ENCODE results near the gene PHC2. TPM values are rescaled to one million over a fixed set of nuclear protein-coding genes. Genes with fewer than 3 reads are reported as not detected.

Gene PHC2
- total RNA-seq, 1 donor from 2014 or later, result 105 TPM

DNA sequence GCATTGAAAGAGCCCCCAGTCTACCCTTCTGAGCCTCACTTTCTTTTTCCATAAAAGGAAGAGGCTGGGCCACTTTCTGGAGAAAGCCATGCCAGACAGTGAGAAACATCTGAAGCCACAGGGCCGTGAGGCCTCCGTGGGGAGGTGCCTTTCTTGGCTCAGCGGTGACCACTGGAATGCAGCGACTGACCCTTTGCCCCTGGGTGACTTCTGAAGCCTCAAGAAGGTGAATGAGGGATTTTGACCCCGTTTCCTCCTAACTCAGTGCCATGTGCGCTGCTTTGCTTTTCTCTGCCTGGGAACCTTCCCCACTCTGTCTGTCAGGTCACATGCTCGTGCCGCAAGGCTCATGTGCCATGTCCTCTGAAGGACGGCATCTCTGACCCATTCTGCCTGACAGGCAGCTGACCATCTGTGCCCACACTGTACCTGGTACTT, 65.3 kb downstream of the PHC2 start:
- Histone ChIP-seq H3K4me1 (peaks cover 91% of the 10 kb centered on the region), H3K27ac (replicated peaks) (peak overlapping the region; percentile 91), H3K36me3 (peaks cover 10% of the 10 kb centered on the region), H3K9me3 (replicated peaks) (no peaks in the 10 kb centered on the region), H3K4me3 (no peak overlapping the region), H3K27me3 (ENCODE audit: low read depth) (no peaks in the 10 kb centered on the region)
- intact Hi-C loops (cut with micrococcal nuclease), result loop anchor here (5.0 kb wide), 1 partner anchor 68 kb away; no protein-coding TSS in a partner anchor
- peak; percentile 65 for DNase-seq
- TF ChIP-seq, protein P1, sequence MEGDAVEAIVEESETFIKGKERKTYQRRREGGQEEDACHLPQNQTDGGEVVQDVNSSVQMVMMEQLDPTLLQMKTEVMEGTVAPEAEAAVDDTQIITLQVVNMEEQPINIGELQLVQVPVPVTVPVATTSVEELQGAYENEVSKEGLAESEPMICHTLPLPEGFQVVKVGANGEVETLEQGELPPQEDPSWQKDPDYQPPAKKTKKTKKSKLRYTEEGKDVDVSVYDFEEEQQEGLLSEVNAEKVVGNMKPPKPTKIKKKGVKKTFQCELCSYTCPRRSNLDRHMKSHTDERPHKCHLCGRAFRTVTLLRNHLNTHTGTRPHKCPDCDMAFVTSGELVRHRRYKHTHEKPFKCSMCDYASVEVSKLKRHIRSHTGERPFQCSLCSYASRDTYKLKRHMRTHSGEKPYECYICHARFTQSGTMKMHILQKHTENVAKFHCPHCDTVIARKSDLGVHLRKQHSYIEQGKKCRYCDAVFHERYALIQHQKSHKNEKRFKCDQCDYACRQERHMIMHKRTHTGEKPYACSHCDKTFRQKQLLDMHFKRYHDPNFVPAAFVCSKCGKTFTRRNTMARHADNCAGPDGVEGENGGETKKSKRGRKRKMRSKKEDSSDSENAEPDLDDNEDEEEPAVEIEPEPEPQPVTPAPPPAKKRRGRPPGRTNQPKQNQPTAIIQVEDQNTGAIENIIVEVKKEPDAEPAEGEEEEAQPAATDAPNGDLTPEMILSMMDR (IDR thresholded peaks at IDR 0.05; ENCODE audit: borderline replicate concordance), result no peak

DNA sequence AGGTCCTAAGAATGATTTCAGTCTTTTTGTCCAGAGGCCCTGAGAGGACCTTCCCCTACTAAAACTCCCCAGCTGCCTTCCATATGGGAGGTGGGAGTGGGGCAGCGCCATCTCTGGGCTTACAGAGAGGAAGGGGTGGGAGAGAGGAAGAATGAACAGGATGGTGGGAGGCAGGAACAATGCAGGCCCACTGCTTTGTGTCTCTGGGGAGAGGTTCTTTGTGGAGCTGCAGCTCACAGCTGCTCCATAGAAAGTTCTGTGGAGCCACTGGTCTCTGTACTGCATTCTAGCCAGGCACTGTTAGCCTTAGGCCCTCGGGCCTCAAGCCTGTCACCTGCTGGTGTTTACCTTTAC, 66.4 kb downstream of the PHC2 start:
- peaks cover 89% of the 10 kb centered on the region for H3K4me1 ChIP-seq
- no peaks in the 10 kb centered on the region for H3K27me3 ChIP-seq (ENCODE audit: low read depth)
- H3K9me3 ChIP-seq (replicated peaks), result no peaks in the 10 kb centered on the region
- TF ChIP-seq, protein P1 (IDR thresholded peaks at IDR 0.05; ENCODE audit: borderline replicate concordance), result no peak
- intact Hi-C loops (cut with micrococcal nuclease), result no loop called here
- no peak overlapping the region for H3K4me3 ChIP-seq
- peaks cover 5% of the 10 kb centered on the region for H3K36me3 ChIP-seq
- no peak for DNase-seq
- peak overlapping the region; percentile 91 for H3K27ac ChIP-seq (replicated peaks)

DNA sequence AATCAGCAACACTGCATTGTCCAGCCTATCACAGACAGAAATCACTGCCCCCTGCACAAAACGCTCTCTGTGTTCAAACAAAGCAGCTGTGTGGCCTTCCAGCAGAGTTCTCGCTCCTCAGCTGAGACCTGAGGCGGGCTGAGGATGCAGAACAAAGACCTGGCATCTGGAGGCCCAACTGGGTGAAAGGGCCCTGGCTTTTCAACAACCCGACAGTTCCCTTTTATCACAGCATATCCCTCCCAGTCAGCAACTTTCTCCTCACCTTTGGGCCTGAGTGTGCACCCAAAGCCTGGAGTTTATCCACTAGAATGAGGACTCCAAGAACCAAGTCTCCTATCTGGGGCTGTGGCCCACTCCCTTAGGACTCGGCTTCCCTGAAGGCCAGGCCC, 67.4 kb downstream of the PHC2 start:
- no peaks in the 10 kb centered on the region for H3K36me3 ChIP-seq
- TF ChIP-seq, protein P1 (IDR thresholded peaks at IDR 0.05; ENCODE audit: borderline replicate concordance), result no peak
- no peaks in the 10 kb centered on the region for H3K27me3 ChIP-seq (ENCODE audit: low read depth)
- H3K4me3 ChIP-seq, result peak overlapping the region; percentile 5
- no peak for DNase-seq
- intact Hi-C loops (cut with micrococcal nuclease), result no loop called here
- H3K9me3 ChIP-seq (replicated peaks), result no peaks in the 10 kb centered on the region
- peaks cover 98% of the 10 kb centered on the region for H3K4me1 ChIP-seq
- H3K27ac ChIP-seq (replicated peaks), result peak overlapping the region; percentile 91

DNA sequence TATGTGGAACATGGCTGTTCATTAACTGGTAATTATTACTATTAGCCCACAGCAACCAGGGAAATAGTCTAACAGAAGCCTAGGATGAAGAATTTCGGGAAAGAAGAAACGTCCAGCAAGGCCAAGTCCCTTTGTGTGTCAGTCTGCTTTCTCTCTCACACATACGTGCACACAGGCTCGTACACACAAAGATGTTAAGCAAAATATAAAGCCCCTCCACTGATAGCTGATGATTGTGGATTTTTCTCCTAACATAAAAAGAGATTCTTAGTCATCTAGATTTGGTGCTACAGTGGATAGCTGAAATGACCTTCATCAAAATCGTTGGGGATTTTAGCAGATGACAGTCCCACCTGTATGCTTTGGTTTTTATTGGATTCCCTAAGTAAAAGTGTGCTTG, 67.9 kb downstream of the PHC2 start:
- no peak for DNase-seq
- Histone ChIP-seq H3K4me3 (no peak overlapping the region), H3K36me3 (no peaks in the 10 kb centered on the region), H3K9me3 (replicated peaks) (no peaks in the 10 kb centered on the region), H3K27ac (replicated peaks) (peak overlapping the region; percentile 91), H3K4me1 (peaks cover 98% of the 10 kb centered on the region), H3K27me3 (ENCODE audit: low read depth) (no peaks in the 10 kb centered on the region)
- intact Hi-C loops (cut with micrococcal nuclease), result no loop called here
- TF ChIP-seq, protein P1 (IDR thresholded peaks at IDR 0.05; ENCODE audit: borderline replicate concordance), result no peak

DNA sequence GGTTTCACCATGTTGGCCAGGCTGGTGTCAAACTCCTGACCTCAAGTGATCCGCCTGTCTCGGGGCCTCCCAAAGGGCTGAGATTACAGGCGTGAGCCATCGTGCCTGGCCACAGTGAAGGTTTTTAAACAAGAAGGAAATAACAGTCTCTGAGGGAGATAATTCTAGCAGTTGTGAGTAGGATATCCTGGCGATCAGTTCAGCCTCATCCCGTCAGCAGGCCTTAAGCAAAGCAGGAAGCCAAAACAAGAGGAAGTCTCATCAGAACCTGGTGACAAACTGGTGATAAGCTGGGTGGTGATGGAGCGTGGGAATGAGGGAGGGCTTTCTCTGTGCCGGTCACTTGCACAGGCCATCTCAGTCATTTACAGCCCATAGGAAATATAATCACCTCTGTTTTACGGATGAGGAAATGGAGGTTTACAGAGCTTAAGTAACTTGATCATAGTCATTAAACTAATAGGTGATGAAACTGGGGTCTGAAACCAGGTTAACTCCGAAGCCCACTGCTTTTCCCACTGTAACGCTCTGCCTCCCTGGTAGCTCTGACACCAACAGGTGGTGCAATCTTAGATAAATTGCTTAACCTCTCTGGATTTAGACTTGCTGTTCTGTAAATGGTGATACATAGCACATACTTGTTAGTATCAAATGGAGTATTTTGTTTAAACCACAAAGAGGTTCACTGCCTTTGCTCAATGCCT, 69.2 kb downstream of the PHC2 start:
- Histone ChIP-seq H3K4me1 (peaks cover 96% of the 10 kb centered on the region), H3K36me3 (no peaks in the 10 kb centered on the region)
- TF ChIP-seq, protein P1 (IDR thresholded peaks at IDR 0.05; ENCODE audit: borderline replicate concordance), result no peak

More for the DNA sequence above, 69.2 kb downstream of the PHC2 start:
- no peak for DNase-seq
- H3K27me3 ChIP-seq (ENCODE audit: low read depth), result no peaks in the 10 kb centered on the region
- H3K4me3 ChIP-seq, result no peak overlapping the region
- intact Hi-C loops (cut with micrococcal nuclease), result no loop called here
- no peaks in the 10 kb centered on the region for H3K9me3 ChIP-seq (replicated peaks)
- peak overlapping the region; percentile 91 for H3K27ac ChIP-seq (replicated peaks)

Data from left ventricle myocardium inferior (tissue), 1 donor.